Esophagus (tissue), 2 donors: Measurements from ENCODE around the gene SLC39A13. TPM values are rescaled to one million over a fixed set of nuclear protein-coding genes. Genes with fewer than 3 reads are reported as not detected.

Experiments
- H3K27ac ChIP-seq, 2 donors: one replicate each; pipeline ENCODE4 v1.5.1; 2013; ENCODE audit warnings: low read depth in 2 of 2, mild to moderate bottlenecking in 2 of 2, inconsistent platforms in 1 of 2, low read length in 1 of 2, moderate library complexity in 1 of 2
- H3K27me3 ChIP-seq, 2 donors: one replicate each; pipeline ENCODE4 v1.6.1; 2013; ENCODE audit warnings: low read length in 2 of 2, control low read depth in 1 of 2, mild to moderate bottlenecking in 1 of 2; ENCODE audit not compliant: insufficient read depth in 2 of 2, control insufficient read depth in 1 of 2
- H3K36me3 ChIP-seq, 2 donors: one replicate each; pipeline ENCODE4 v1.6.1; 2013; ENCODE audit warnings: low read length in 1 of 2; ENCODE audit not compliant: control insufficient read depth in 2 of 2, insufficient read depth in 2 of 2
- H3K4me1 ChIP-seq, 2 donors: one replicate each; pipeline ENCODE4 v1.6.1; 2013; ENCODE audit warnings: low read length in 1 of 2; ENCODE audit not compliant: control insufficient read depth in 2 of 2, insufficient read depth in 2 of 2
- H3K4me3 ChIP-seq, 2 donors: one replicate each; pipeline ENCODE4 v1.5.1; 2013; ENCODE audit warnings: low read length in 2 of 2, mild to moderate bottlenecking in 2 of 2, low read depth in 1 of 2, moderate library complexity in 1 of 2
- H3K9me3 ChIP-seq, 2 donors: one replicate each; pipeline ENCODE4 v1.6.1; 2013; ENCODE audit warnings: mild to moderate bottlenecking in 2 of 2, low read depth in 1 of 2, low read length in 1 of 2, moderate library complexity in 1 of 2; ENCODE audit not compliant: control insufficient read depth in 2 of 2, insufficient read depth in 1 of 2
- WGBS, 2 donors: extraction: QIAGEN DNeasy Blood & Tissue Kit; methylation state at CpG; one replicate each; pipeline ENCODE4 v1.1.7; 2013; 5-methylcytosine and 5-hydroxymethylcytosine counted together
- polyA plus RNA-seq, 2 donors: library from polyadenylated mRNA; stranded (reverse); fragments of 200-250 nt; gene quantifications; one replicate each; pipeline ENCODE4 v1.2.3, GENCODE V29; 2013
- donor health status: healthy with polysubstance abuse.
- donor health status: Bipolar disorder and iron deficiency.

SLC39A13 gene
- polyA plus RNA-seq, 2 donors: 14.3 to 21.1 TPM

- peaks cover 2 to 17% of the 10 kb centered on the region in 2 donors for H3K4me1 ChIP-seq
- no peak overlapping the region for H3K4me3 ChIP-seq
- H3K36me3 ChIP-seq: no peaks in the 10 kb centered on the region
- WGBS, 2 donors: 85 to 91% methylated on average over 16 of the region's 16 CpGs
- H3K9me3 ChIP-seq: no peaks in the 10 kb centered on the region
- no peaks in the 10 kb centered on the region for H3K27me3 ChIP-seq
- H3K27ac ChIP-seq: no peak overlapping the region
Measured at GRCh38 chr11:47391711-47392432, 16.5 kb upstream of the SLC39A13 start.

GRCh38 chr11:47392546-47393162 is 15.7 kb upstream of the SLC39A13 start:
- Histone ChIP-seq H3K4me3 (no peak overlapping the region), H3K27ac (peak overlapping the region in 1 of 2 donors; percentile 1), H3K4me1 (peaks cover 2 to 17% of the 10 kb centered on the region in 2 donors), H3K36me3 (no peaks in the 10 kb centered on the region), H3K27me3 (no peaks in the 10 kb centered on the region), H3K9me3 (no peaks in the 10 kb centered on the region)
- 80 to 83% methylated on average over 14 of the region's 14 CpGs for WGBS, 2 donors

GRCh38 chr11:47393163-47394049 is 15.0 kb upstream of the SLC39A13 start:
- peaks cover 2 to 14% of the 10 kb centered on the region in 2 donors for H3K4me1 ChIP-seq
- no peaks in the 10 kb centered on the region for H3K36me3 ChIP-seq
- H3K27ac ChIP-seq: peak overlapping the region; percentile 63 to 76
- no peak overlapping the region for H3K4me3 ChIP-seq
- H3K27me3 ChIP-seq: no peaks in the 10 kb centered on the region
- no peaks in the 10 kb centered on the region for H3K9me3 ChIP-seq
- WGBS, 2 donors: 78 to 79% methylated on average over 20 of the region's 20 CpGs

GRCh38 chr11:47394050-47394321 is 14.4 kb upstream of the SLC39A13 start:
- Histone ChIP-seq H3K27me3 (no peaks in the 10 kb centered on the region), H3K9me3 (no peaks in the 10 kb centered on the region), H3K36me3 (no peaks in the 10 kb centered on the region), H3K4me3 (no peak overlapping the region), H3K27ac (peak overlapping the region; percentile 63 to 76), H3K4me1 (peaks cover 2 to 16% of the 10 kb centered on the region in 2 donors)
- 80 to 86% methylated on average over 9 of the region's 9 CpGs for WGBS, 2 donors

- H3K4me3 ChIP-seq: no peak overlapping the region
- H3K9me3 ChIP-seq: no peaks in the 10 kb centered on the region
- H3K27ac ChIP-seq: peak overlapping the region; percentile 63 to 78
- H3K4me1 ChIP-seq: peaks cover under 1 to 11% of the 10 kb centered on the region in 2 donors
- no peaks in the 10 kb centered on the region for H3K27me3 ChIP-seq
- no peaks in the 10 kb centered on the region for H3K36me3 ChIP-seq
- WGBS, 2 donors: 67 to 74% methylated on average over 39 of the region's 39 CpGs
Measured at GRCh38 chr11:47394322-47395222, 13.8 kb upstream of the SLC39A13 start.

GRCh38 chr11:47395223-47396048 is 13.0 kb upstream of the SLC39A13 start:
- Histone ChIP-seq H3K27me3 (no peaks in the 10 kb centered on the region), H3K36me3 (no peaks in the 10 kb centered on the region), H3K27ac (peak overlapping the region; percentile 56 to 78), H3K4me3 (no peak overlapping the region), H3K4me1 (peaks cover 0 to 14% of the 10 kb centered on the region in 2 donors), H3K9me3 (no peaks in the 10 kb centered on the region)
- WGBS, 2 donors: 75 to 81% methylated on average over 24 to 25 of the region's 25 CpGs

GRCh38 chr11:47396049-47396320 is 12.4 kb upstream of the SLC39A13 start:
- Histone ChIP-seq H3K27ac (peak overlapping the region in 1 of 2 donors; percentile 17), H3K4me3 (no peak overlapping the region), H3K9me3 (no peaks in the 10 kb centered on the region), H3K4me1 (peaks cover 0 to 15% of the 10 kb centered on the region in 2 donors), H3K36me3 (no peaks in the 10 kb centered on the region), H3K27me3 (no peaks in the 10 kb centered on the region)
- 80 to 83% methylated on average over 3 of the region's 3 CpGs for WGBS, 2 donors

GRCh38 chr11:47398011-47398410 is 10.4 kb upstream of the SLC39A13 start:
- Histone ChIP-seq H3K4me1 (peaks cover 0 to 15% of the 10 kb centered on the region in 2 donors), H3K36me3 (no peaks in the 10 kb centered on the region), H3K27me3 (no peaks in the 10 kb centered on the region), H3K27ac (peak overlapping the region in 1 of 2 donors; percentile 0), H3K9me3 (no peaks in the 10 kb centered on the region), H3K4me3 (no peak overlapping the region)
- WGBS, 2 donors: 62 to 76% methylated on average over 3 of the region's 3 CpGs
